IMR-90 (cell line): ENCODE data around the gene CASK. TPM values are rescaled to one million over a fixed set of nuclear protein-coding genes. Genes with fewer than 3 reads are reported as not detected.

ENCODE experiments used
- ATAC-seq: fragments of 200-7000 bp; cut with Tn5 transposase; 2 replicates; pipeline ENCODE4 v1.9.1; 2020; ENCODE audit warnings: low read depth, mild to moderate bottlenecking, moderate library complexity
- BruUV-seq: library from RNA; stranded (reverse); fragments of 400-500 nt; replicated peaks from 2 replicates; lab custom pipeline; 2021; lab: Mats Ljungman, UMichigan
- CTCF ChIA-PET: fragments of 300-600 bp; formaldehyde crosslinking; extraction: SDS; loops from one replicate; lab custom pipeline; 2021; ENCODE audit warnings: antibody characterized with exemption; lab: Yijun Ruan, JAX
- POLR2A ChIA-PET: fragments of 300-600 bp; sonication (Branson Sonifier 250); formaldehyde crosslinking; loops from one replicate; lab custom pipeline; 2022; ENCODE audit warnings: antibody characterized with exemption; ENCODE audit not compliant: unreplicated experiment; lab: Charles Lee
- DNase-seq: peaks from one replicate; pipeline ENCODE4 v3.0.0; 2013
- H2AFZ ChIP-seq: replicated peaks from 2 replicates; pipeline ENCODE3; 2013; ENCODE audit warnings: low read length, mild to moderate bottlenecking; ENCODE audit not compliant: poor library complexity
- H2AK5ac ChIP-seq: 2 replicates; pipeline ENCODE4 v1.6.1; 2013; ENCODE audit warnings: low read depth, low read length, inconsistent platforms
- H2AK9ac ChIP-seq: replicated peaks from 2 replicates; pipeline ENCODE3; 2013; ENCODE audit warnings: mild to moderate bottlenecking, low read depth, low read length, moderate library complexity; ENCODE audit not compliant: poor library complexity
- H2BK120ac ChIP-seq: 2 replicates; pipeline ENCODE4 v1.6.1; 2013; ENCODE audit warnings: low read depth, low read length, inconsistent platforms
- H2BK15ac ChIP-seq: 3 replicates; pipeline ENCODE4 v1.6.1; 2013; ENCODE audit warnings: low read depth, low read length, inconsistent platforms
- H2BK20ac ChIP-seq: 2 replicates; pipeline ENCODE4 v1.6.1; 2013; ENCODE audit warnings: low read depth, mild to moderate bottlenecking, inconsistent platforms, low read length, moderate library complexity
- H2BK5ac ChIP-seq: 2 replicates; pipeline ENCODE4 v1.6.1; 2013; ENCODE audit warnings: mild to moderate bottlenecking, low read depth, low read length, inconsistent platforms; ENCODE audit not compliant: poor library complexity, severe bottlenecking
- H3K14ac ChIP-seq: replicated peaks from 2 replicates; pipeline ENCODE4 v1.6.1; 2013; ENCODE audit warnings: low read depth, low read length, inconsistent platforms
- H3K18ac ChIP-seq: 2 replicates; pipeline ENCODE4 v1.6.1; 2013; ENCODE audit warnings: low read depth, low read length, control low read depth
- H3K23ac ChIP-seq: 2 replicates; pipeline ENCODE4 v1.6.1; 2013; ENCODE audit warnings: low read depth, low read length, inconsistent platforms
- H3K27ac ChIP-seq: 2 replicates; pipeline ENCODE4 v1.5.1; 2013; ENCODE audit warnings: mild to moderate bottlenecking, control low read depth, low read length; ENCODE audit not compliant: insufficient read depth
- H3K27me3 ChIP-seq: 2 replicates; pipeline ENCODE4 v1.6.1; 2013; ENCODE audit warnings: low read length; ENCODE audit not compliant: control insufficient read depth, insufficient read depth
- H3K36me3 ChIP-seq: 2 replicates; pipeline ENCODE4 v1.6.1; 2013; ENCODE audit warnings: low read length, mixed read lengths; ENCODE audit not compliant: control insufficient read depth, insufficient read depth
- H3K4ac ChIP-seq: 2 replicates; pipeline ENCODE4 v1.6.1; 2013; ENCODE audit warnings: low read depth, low read length, inconsistent platforms
- H3K4me1 ChIP-seq: 2 replicates; pipeline ENCODE4 v1.6.1; 2013; ENCODE audit warnings: low read length, mixed read lengths; ENCODE audit not compliant: control insufficient read depth, insufficient read depth
- H3K4me2 ChIP-seq: 2 replicates; pipeline ENCODE4 v1.6.1; 2013; ENCODE audit warnings: low read depth, mild to moderate bottlenecking, control low read depth, low read length, moderate library complexity
- H3K4me3 ChIP-seq: 2 replicates; pipeline ENCODE4 v1.5.1; 2013; ENCODE audit warnings: low read depth, mild to moderate bottlenecking, control low read depth, low read length, moderate library complexity; ENCODE audit not compliant: insufficient read depth
- H3K56ac ChIP-seq: 2 replicates; pipeline ENCODE4 v1.6.1; 2013; ENCODE audit warnings: low read length, inconsistent platforms; ENCODE audit not compliant: insufficient read depth; ENCODE audit errors: extremely low read depth
- H3K79me1 ChIP-seq, 2 experiments: 2 replicates each; pipeline ENCODE4 v1.6.1; 2013; ENCODE audit warnings: low read length in 2 of 2, inconsistent platforms in 1 of 2, low read depth in 1 of 2
- H3K9ac ChIP-seq: 2 replicates; pipeline ENCODE4 v1.6.1; 2013; ENCODE audit warnings: low read depth, low read length, control low read depth
- H3K9me1 ChIP-seq: 2 replicates; pipeline ENCODE4 v1.6.1; 2013; ENCODE audit warnings: low read length, inconsistent platforms; ENCODE audit not compliant: insufficient read depth
- H3K9me3 ChIP-seq: 2 replicates; pipeline ENCODE4 v1.6.1; 2013; ENCODE audit warnings: low read length; ENCODE audit not compliant: control insufficient read depth, insufficient read depth
- H4K20me1 ChIP-seq: 2 replicates; pipeline ENCODE4 v1.6.1; 2013; ENCODE audit warnings: low read length, inconsistent platforms; ENCODE audit not compliant: insufficient read depth
- H4K5ac ChIP-seq: 2 replicates; pipeline ENCODE4 v1.6.1; 2013; ENCODE audit warnings: mild to moderate bottlenecking, low read depth, low read length, control low read depth
- H4K8ac ChIP-seq, 2 experiments: 2 replicates each; pipeline ENCODE4 v1.6.1; 2013; ENCODE audit warnings: low read depth in 2 of 2, low read length in 2 of 2, control low read depth in 1 of 2, inconsistent platforms in 1 of 2
- H4K91ac ChIP-seq: 2 replicates; pipeline ENCODE4 v1.6.1; 2013; ENCODE audit warnings: low read depth, low read length, inconsistent platforms; ENCODE audit not compliant: insufficient read depth
- BHLHE40 ChIP-seq: fragments of 150-350 bp; IDR thresholded peaks from 2 replicates; pipeline ENCODE4 v1.6.1; 2016; ENCODE audit warnings: mild to moderate bottlenecking, low read depth, low read length
- CEBPB ChIP-seq: IDR thresholded peaks from 2 replicates; pipeline ENCODE4 v1.6.1; 2012; ENCODE audit warnings: low read depth, low read length, improper control_type of control experiment
- CTCF ChIP-seq: conservative IDR thresholded peaks from 2 replicates; pipeline ENCODE4 v1.5.1; 2012; ENCODE audit warnings: mild to moderate bottlenecking, low read depth, low read length, improper control_type of control experiment
- ELK1 ChIP-seq: fragments of 150-350 bp; IDR thresholded peaks from 2 replicates; pipeline ENCODE4 v1.6.1; 2016; ENCODE audit warnings: low read depth, mild to moderate bottlenecking, low read length, moderate library complexity, borderline replicate concordance
- FOS ChIP-seq: fragments of 150-350 bp; IDR thresholded peaks from 2 replicates; pipeline ENCODE4 v1.6.1; 2016; ENCODE audit warnings: low read depth, low read length
- MAFK ChIP-seq: IDR thresholded peaks from 2 replicates; pipeline ENCODE4 v1.6.1; 2012; ENCODE audit warnings: low read depth, low read length, improper control_type of control experiment
- MXI1 ChIP-seq: IDR thresholded peaks from 2 replicates; pipeline ENCODE4 v1.6.1; 2012; ENCODE audit warnings: low read depth, mild to moderate bottlenecking, low read length, moderate library complexity, borderline replicate concordance
- NFE2L2 ChIP-seq: fragments of 150-350 bp; IDR thresholded peaks from 2 replicates; pipeline ENCODE4 v1.6.1; 2016; ENCODE audit warnings: low read depth, mild to moderate bottlenecking, low read length
- POLR2A ChIP-seq: IDR thresholded peaks from 2 replicates; pipeline ENCODE4 v1.6.1; 2012; ENCODE audit warnings: mild to moderate bottlenecking, low read depth, low read length
- RCOR1 ChIP-seq: IDR thresholded peaks from 2 replicates; pipeline ENCODE4 v1.6.1; 2012; ENCODE audit warnings: mild to moderate bottlenecking, low read length, improper control_type of control experiment; ENCODE audit not compliant: insufficient replicate concordance
- RFX5 ChIP-seq: IDR thresholded peaks from 2 replicates; pipeline ENCODE4 v1.8.0; 2012; ENCODE audit warnings: low read depth, mild to moderate bottlenecking, low read length, moderate library complexity
- SMC3 ChIP-seq: fragments of 150-350 bp; IDR thresholded peaks from 2 replicates; pipeline ENCODE4 v1.6.1; 2016; ENCODE audit warnings: low read depth, mild to moderate bottlenecking, antibody characterized with exemption, low read length, moderate library complexity
- WGBS, 2 experiments: methylation state at CpG; one replicate each; pipeline versions ENCODE4 v1.1.5 to v1.1.7; 2013; ENCODE audit warnings: missing lambda C conversion rate in 2 of 2; ENCODE audit not compliant: insufficient read length in 1 of 2; ENCODE audit errors: extremely low coverage in 2 of 2; 5-methylcytosine and 5-hydroxymethylcytosine counted together
- dilution Hi-C: fragments of 300-500 bp; cut with HindIII; formaldehyde crosslinking; loops from one replicate; pipeline ENCODE4 v1.14.3; 2018; ENCODE audit warnings: low sequenced_read_pairs; ENCODE audit not compliant: unreplicated experiment
- in situ Hi-C: fragments of 300-500 bp; cut with MboI; formaldehyde crosslinking; loops from 3 replicates; pipeline ENCODE4 v1.14.3; 2019; ENCODE audit warnings: low sequenced_read_pairs, inconsistent platforms, mixed read lengths
- intact Hi-C: fragments of 100-400 bp; cut with micrococcal nuclease; formaldehyde crosslinking; loops from 2 replicates; pipeline ENCODE4 v1.10.0; 2022
- polyA plus RNA-seq, 3 experiments: library from polyadenylated mRNA; depleted of rRNA; stranded (reverse); fragments of >200 nt; gene quantifications; 2 replicates each; pipeline ENCODE4 v1.2.3, GENCODE V29; 2012; ENCODE audit warnings: low replicate concordance in 1 of 3
- total RNA-seq: library from RNA; depleted of rRNA; stranded (reverse); fragments of >200 nt; gene quantifications from 2 replicates; pipeline ENCODE4 v1.2.3, GENCODE V29; 2012

Gene CASK
- total and polyA plus RNA-seq, 2 of the 4 experiments (the other 2 are of a cell fraction): 9.4 to 17.7 TPM

GRCh38 chrX:41913476-41913875, 9.9 kb downstream of the CASK start:
- no peak overlapping the region for H4K91ac ChIP-seq
- no peak overlapping the region for H2AK5ac ChIP-seq
- no peak overlapping the region for H3K14ac ChIP-seq
- H3K18ac ChIP-seq: no peak overlapping the region
- H2BK5ac ChIP-seq: no peak overlapping the region
- peak; percentile 50 for ATAC-seq
- peaks cover 3% of the 10 kb centered on the region; the same call in 1 of the 2 replicates for H4K20me1 ChIP-seq
- dilution Hi-C loops (no loop called here), in situ Hi-C loops (no loop called here), intact Hi-C loops (no loop called here)
- no TSS peak for BruUV-seq
- POLR2A ChIA-PET: no interaction called here
- no peak overlapping the region for H3K56ac ChIP-seq
- H3K27ac ChIP-seq: peak overlapping the region; percentile 69; the same call in 1 of the 2 replicates
- no peak overlapping the region for H2BK20ac ChIP-seq
- H3K79me1 ChIP-seq: peaks cover 3 to 4% of the 10 kb centered on the region in 2 experiments; a peak in 3 of 4 replicates
- H2AK9ac ChIP-seq: no peak overlapping the region
- peak; percentile 34 for DNase-seq
- H4K5ac ChIP-seq: no peak overlapping the region
- peak overlapping the region; percentile 71 for H3K4me2 ChIP-seq
- no peak overlapping the region for H2AFZ ChIP-seq
- no peak overlapping the region for H3K4ac ChIP-seq
- no peak overlapping the region for H4K8ac ChIP-seq
- H3K4me1 ChIP-seq: peaks cover 5% of the 10 kb centered on the region
- H3K23ac ChIP-seq: no peak overlapping the region
- H3K9me3 ChIP-seq: no peaks in the 10 kb centered on the region
- CTCF ChIA-PET: no interaction called here
- TF ChIP-seq NFE2L2 (no peak), POLR2A (no peak), SMC3 (no peak), CTCF (no peak), MAFK (no peak), BHLHE40 (no peak), RCOR1 (no peak), FOS (no peak), RFX5 (no peak), CEBPB (no peak), ELK1 (no peak), MXI1 (no peak)
- H3K9ac ChIP-seq: no peak overlapping the region
- no peaks in the 10 kb centered on the region for H3K9me1 ChIP-seq
- no CpG with 5 or more reads among the region's 1 CpG for WGBS, 2 experiments
- no peaks in the 10 kb centered on the region for H3K36me3 ChIP-seq
- no peak overlapping the region for H3K4me3 ChIP-seq
- no peak overlapping the region for H2BK120ac ChIP-seq
- H2BK15ac ChIP-seq: no peak overlapping the region
- no peaks in the 10 kb centered on the region for H3K27me3 ChIP-seq
